Pancreas (tissue), 10 donors: Measurements from ENCODE around the gene ZDHHC24. TPM values are rescaled to one million over a fixed set of nuclear protein-coding genes. Genes with fewer than 3 reads are reported as not detected.
A peak's percentile ranks its signal among the peaks of the same experiment; 100 is the strongest.
"Not testable (repeated sequence)": the region's sequence is repeated elsewhere in the genome, so short reads cannot be mapped to it uniquely, and the experiment has no call there.

ENCODE experiments used
- ATAC-seq, 4 donors: fragments of 200-7000 bp; cut with Tn5 transposase; one replicate each; pipeline versions ENCODE4 v1.8.0 to v1.9.1; 2020; ENCODE audit warnings: mild to moderate bottlenecking in 4 of 4, moderate library complexity in 4 of 4
- DNase-seq, 6 donors: peaks; one replicate each; pipeline ENCODE4 v3.0.0-alpha.2; 2020
- FAIRE-seq: peaks from 2 replicates; lab custom pipeline; 2012; peaks lifted over from hg19 to GRCh38; lab: Jason Lieb, UNC
- H3K27ac ChIP-seq, 4 donors: fragments of 200-600 bp; sonication (generic); 1 replicate in 3 of 4; 2 replicates in 1 of 4; pipeline versions ENCODE4 v1.5.0 to v1.8.0; 2020
- H3K27me3 ChIP-seq, 4 donors: fragments of 200-600 bp; one replicate each; pipeline ENCODE4 v1.8.0; 2021
- H3K36me3 ChIP-seq, 3 donors: fragments of 200-600 bp; sonication (generic) in 1 of 3; one replicate each; pipeline versions ENCODE4 v1.5.0 to v1.8.0; 2020 to 2021
- H3K4me1 ChIP-seq, 3 donors: fragments of 200-600 bp; one replicate each; pipeline ENCODE4 v1.8.0; 2021
- H3K4me3 ChIP-seq, 4 donors: fragments of 200-600 bp; sonication (generic) in 2 of 4; one replicate each; pipeline versions ENCODE4 v1.5.0 to v1.8.0; 2020 to 2021
- H3K9me3 ChIP-seq, 4 donors: fragments of 200-600 bp; one replicate each; pipeline ENCODE4 v1.8.0; 2021
- WGBS, 2 donors: extraction: QIAGEN DNeasy Blood & Tissue Kit; methylation state at CpG; one replicate each; pipeline ENCODE4 v1.1.7; 2013; 5-methylcytosine and 5-hydroxymethylcytosine counted together
- intact Hi-C, 3 donors: fragments of 100-400 bp; cut with DNase I; formaldehyde crosslinking; loops; one replicate each; pipeline versions ENCODE4 v1.11.1 to v1.14.2; 2022
- polyA plus RNA-seq, 2 donors: library from polyadenylated mRNA; stranded (reverse); fragments of 200-250 nt; gene quantifications; one replicate each; pipeline ENCODE4 v1.2.3, GENCODE V29; 2013
- total RNA-seq, 6 donors: library from RNA; stranded (reverse); fragmentation: NEBNext Ultra II Directional in 4 of 6; extraction: Animal tissue kit (Norgen Biotek cat#: 25700) in 4 of 6; gene quantifications; one replicate each; pipeline versions ENCODE4 v1.2.1 to v1.2.4, GENCODE V29; 2021 to 2023
- TF ChIP-seq, protein P1 (sequence below), 4 donors: fragments of 200-600 bp; sonication (generic) in 3 of 4; IDR thresholded peaks; one replicate each; pipeline versions ENCODE4 v1.5.0 to v1.8.0; 2021; ENCODE audit warnings: antibody characterized with exemption in 4 of 4
- donor health status: healthy with polysubstance abuse.
- donor health status: DM: no; HTN: no; CAD: no; lungs with moderate emphysema.
- donor health status: DM: no; HTN: no; CAD: no.
- donor health status: control.
- donor health status: control.
- donor health status: Bipolar disorder and iron deficiency.
- donor health status: DM: yes; HTN: yes; CAD: no.
- donor health status: DM: no; HTN: no; CAD: no.
- donor health status: DM: no; HTN: no; CAD: no.
- donor health status: DM: yes; HTN: yes; CAD: no.

ZDHHC24 gene
- total and polyA plus RNA-seq, 8 donors, result 7.0 to 11.4 (median 7.9) TPM

DNA sequence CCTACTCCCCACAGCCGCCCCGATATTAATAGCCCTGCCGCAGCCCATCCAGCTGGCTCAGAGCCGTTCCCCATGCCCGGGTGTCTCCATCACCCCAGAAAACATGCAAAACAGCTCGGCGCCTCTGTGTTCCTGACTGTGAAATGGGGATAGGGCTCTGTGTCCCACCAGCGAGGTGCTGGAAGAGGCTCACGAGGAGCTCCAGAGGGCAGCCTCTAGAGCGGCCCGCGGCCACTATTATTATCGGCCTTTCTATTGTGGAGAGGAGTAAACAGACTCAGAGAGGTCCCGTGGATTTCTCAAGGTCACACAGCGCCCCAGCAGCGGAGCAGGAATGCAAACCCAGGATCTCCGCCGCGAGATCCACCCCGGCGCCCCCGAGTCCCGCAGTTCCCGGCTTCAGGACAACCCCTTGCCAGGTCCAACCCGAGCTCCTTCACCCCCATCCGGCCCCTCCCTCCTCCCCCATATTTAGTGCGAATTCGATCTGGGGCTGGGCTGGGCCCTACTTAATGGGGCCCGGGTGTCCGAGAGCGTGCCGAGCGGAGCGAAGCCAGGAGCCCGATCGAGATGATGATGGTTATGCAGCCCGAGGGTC, 619 bp upstream of the ZDHHC24 start, which contains the start of gene ACTN3:
ACTN3 (plus strand) TSS at position 536 of the 598 bp plus-strand sequence; CDS start at position 571, 35 bp downstream.
- no peaks in the 10 kb centered on the region for H3K36me3 ChIP-seq
- no peaks in the 10 kb centered on the region for H3K27me3 ChIP-seq
- no peak for FAIRE-seq
- H3K4me1 ChIP-seq, result peaks cover 0 to 15% (median 0%) of the 10 kb centered on the region in 3 donors
- TF ChIP-seq, protein P1, sequence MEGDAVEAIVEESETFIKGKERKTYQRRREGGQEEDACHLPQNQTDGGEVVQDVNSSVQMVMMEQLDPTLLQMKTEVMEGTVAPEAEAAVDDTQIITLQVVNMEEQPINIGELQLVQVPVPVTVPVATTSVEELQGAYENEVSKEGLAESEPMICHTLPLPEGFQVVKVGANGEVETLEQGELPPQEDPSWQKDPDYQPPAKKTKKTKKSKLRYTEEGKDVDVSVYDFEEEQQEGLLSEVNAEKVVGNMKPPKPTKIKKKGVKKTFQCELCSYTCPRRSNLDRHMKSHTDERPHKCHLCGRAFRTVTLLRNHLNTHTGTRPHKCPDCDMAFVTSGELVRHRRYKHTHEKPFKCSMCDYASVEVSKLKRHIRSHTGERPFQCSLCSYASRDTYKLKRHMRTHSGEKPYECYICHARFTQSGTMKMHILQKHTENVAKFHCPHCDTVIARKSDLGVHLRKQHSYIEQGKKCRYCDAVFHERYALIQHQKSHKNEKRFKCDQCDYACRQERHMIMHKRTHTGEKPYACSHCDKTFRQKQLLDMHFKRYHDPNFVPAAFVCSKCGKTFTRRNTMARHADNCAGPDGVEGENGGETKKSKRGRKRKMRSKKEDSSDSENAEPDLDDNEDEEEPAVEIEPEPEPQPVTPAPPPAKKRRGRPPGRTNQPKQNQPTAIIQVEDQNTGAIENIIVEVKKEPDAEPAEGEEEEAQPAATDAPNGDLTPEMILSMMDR (IDR thresholded peaks at IDR 0.05), result no peak
- peak within 1 kb of the TSS; percentile 82 to 94 (median 90) for H3K4me3 ChIP-seq
- peak within 1 kb of the TSS; percentile 33 to 83 (median 54) for H3K27ac ChIP-seq
- H3K9me3 ChIP-seq, result no peaks in the 10 kb centered on the region
- peak in 4 of 6 donors; percentile 22 to 76 (median 44) for DNase-seq
- peak in 1 of 4 donors; percentile 0 for ATAC-seq
- intact Hi-C loops, result no loop called here
- 7% methylated on average over 37 of the region's 37 CpGs for WGBS, 2 donors

DNA sequence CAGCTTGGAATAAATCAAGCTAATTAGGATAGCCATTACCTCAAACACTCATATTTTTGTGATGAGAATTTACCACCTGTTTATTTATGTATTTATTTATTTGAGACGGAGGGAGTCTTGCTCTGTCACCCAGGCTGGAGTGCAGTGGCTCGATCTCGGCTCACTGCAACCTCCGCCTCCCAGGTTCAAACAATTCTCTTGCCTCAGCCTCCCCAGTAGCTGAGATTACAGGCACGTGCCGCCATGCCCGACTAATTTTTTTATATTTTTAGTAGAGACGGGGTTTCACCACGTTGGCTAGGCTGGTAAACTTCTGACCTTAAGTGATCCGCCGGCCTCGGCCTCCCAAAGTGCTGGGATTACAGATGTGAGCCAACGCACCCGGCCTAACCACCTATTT, 896 bp downstream of the ZDHHC24 start:
- Histone ChIP-seq H3K4me1 (peaks cover 0 to 15% (median 0%) of the 10 kb centered on the region in 3 donors), H3K4me3 (peak overlapping the region in 3 of 4 donors; percentile 88 to 94 (median 91))
- ATAC-seq, H3K27ac ChIP-seq, intact Hi-C loops, H3K9me3 ChIP-seq, FAIRE-seq, H3K36me3 ChIP-seq, H3K27me3 ChIP-seq: not testable (repeated sequence)
- 43 to 50% methylated on average over 14 of the region's 14 CpGs for WGBS, 2 donors
- DNase-seq, result peak in 1 of 6 donors; percentile 13

DNA sequence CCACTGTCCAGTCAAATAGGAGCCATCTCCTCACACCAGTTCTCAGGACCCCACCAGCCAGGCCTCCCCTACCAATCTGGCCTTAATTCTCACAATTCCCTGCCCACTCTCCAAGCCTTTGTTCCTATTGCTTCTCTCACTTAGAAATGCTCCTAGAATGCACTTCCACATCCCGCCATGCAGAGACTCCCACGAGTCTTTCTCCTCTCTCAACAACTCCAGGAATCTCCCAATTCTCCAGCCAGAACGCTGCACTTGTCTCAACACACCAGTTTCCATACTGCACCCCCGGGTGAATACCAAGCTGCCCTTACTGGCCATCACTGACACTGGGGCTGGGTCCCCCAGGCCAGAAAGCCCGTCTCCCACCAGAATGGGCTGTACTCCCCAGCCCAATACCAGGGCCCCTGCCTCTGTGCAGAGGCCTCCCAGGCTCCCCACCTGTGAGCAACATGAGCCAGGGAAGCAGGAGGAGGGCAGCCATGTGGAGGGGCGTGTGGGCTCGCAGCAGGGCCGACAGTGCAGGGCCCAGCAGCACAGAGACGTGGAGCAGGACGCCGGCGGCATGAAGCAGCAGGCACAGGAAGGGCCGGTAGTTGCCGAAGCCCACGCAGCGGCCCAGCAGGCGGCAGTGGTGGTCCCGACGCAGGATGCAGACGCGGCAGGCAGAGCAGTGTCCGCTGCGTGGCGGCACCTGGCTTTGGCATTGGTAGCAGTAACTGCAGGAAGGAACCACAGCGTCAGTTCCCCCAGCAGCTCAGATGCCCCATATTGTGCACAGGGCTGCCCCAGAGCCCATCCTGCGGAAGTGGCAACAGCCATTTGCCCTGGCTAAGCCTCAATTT, 2.4 kb downstream of the ZDHHC24 start:
- H3K27me3 ChIP-seq, result no peaks in the 10 kb centered on the region
- ATAC-seq (no peak), DNase-seq (peak in 1 of 6 donors; percentile 74), FAIRE-seq (no peak)
- TF ChIP-seq, protein P1 (IDR thresholded peaks at IDR 0.05), result no peak
- WGBS, 2 donors, result 76 to 79% methylated on average over 26 of the region's 26 CpGs
- H3K36me3 ChIP-seq, result peaks cover 0 to 5% (median 0%) of the 10 kb centered on the region in 3 donors
- no peak overlapping the region for H3K27ac ChIP-seq
- intact Hi-C loops, result no loop called here
- peaks cover 0 to 15% (median 0%) of the 10 kb centered on the region in 3 donors for H3K4me1 ChIP-seq
- no peaks in the 10 kb centered on the region for H3K9me3 ChIP-seq
- H3K4me3 ChIP-seq, result no peak overlapping the region

DNA sequence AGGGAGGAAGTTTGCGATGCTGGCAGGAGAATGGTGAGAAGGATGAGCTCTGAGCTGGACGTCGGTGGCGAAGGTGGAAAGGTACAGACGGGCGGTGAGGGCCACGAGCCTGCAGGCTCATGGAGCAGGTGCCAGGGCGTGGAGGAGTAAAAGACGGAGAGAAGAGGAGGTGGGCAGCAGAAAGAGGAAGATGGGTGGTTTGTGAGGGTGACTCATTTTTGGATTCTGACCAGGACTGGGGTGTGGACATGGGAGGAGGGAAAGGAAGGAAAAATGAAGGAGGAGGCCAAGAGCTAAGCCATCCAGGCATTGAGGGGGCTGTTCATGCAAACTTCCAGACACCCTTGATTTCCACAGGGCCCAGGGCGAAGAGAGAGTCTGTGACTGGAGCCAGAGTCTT, 3.5 kb downstream of the ZDHHC24 start:
- intact Hi-C loops, result no loop called here
- Histone ChIP-seq H3K4me3 (no peak overlapping the region), H3K27ac (no peak overlapping the region), H3K27me3 (no peaks in the 10 kb centered on the region), H3K36me3 (peaks cover 0 to 5% (median 0%) of the 10 kb centered on the region in 3 donors), H3K9me3 (no peaks in the 10 kb centered on the region), H3K4me1 (peaks cover 0 to 15% (median 0%) of the 10 kb centered on the region in 3 donors)
- ATAC-seq, result no peak
- peak in 1 of 6 donors; percentile 28 for DNase-seq
- no peak for FAIRE-seq
- WGBS, 2 donors, result 86 to 90% methylated on average over 10 of the region's 10 CpGs
- TF ChIP-seq, protein P1 (IDR thresholded peaks at IDR 0.05), result no peak

DNA sequence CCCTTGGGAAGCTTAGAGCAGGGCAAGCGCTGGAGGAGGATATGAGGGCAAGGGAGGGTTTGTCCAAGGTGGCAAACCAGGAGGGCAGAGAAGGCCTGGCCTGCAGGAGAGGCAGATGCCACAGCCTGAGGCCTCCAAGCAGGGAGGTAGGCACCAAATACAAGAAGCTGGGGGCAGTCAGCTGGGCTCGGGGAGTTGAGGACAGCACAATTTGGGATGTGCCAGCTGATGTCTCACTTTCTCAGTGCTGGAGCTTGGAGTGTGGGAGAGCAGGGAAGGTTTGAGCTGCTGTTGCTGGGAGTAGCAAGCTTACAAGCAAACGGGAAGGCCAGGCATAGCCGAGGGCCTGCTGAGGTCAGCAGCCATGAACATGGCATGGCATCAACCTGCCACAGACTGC, 4.0 kb downstream of the ZDHHC24 start:
- Histone ChIP-seq H3K36me3 (peaks cover 0 to 5% (median 0%) of the 10 kb centered on the region in 3 donors), H3K27me3 (no peaks in the 10 kb centered on the region), H3K4me3 (no peak overlapping the region), H3K4me1 (peaks cover 0 to 15% (median 0%) of the 10 kb centered on the region in 3 donors), H3K27ac (no peak overlapping the region), H3K9me3 (no peaks in the 10 kb centered on the region)
- 82 to 83% methylated on average over 4 of the region's 4 CpGs for WGBS, 2 donors
- TF ChIP-seq, protein P1 (IDR thresholded peaks at IDR 0.05), result no peak
- intact Hi-C loops, result no loop called here
- peak in 1 of 6 donors; percentile 30 for DNase-seq
- ATAC-seq, result no peak
- FAIRE-seq, result no peak

DNA sequence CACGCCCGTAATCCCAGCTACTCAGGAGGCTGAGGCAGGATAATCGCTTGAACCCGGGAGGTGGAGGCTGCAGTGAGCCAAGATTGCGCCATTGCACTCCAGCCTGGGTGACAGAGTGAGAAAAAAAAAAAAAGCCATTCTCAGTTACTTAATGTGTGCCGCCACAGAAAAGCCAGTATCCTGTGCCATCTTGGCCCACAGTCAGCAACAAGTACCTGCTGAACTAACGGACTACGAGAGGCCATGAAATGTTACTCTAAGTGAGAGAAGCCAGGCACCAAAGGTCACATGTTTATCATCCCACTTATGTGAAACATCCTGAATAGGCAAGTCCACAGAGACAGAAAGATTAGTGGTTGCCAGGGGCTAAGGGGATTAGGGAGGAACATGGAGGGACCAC, 5.2 kb downstream of the ZDHHC24 start:
- WGBS, 2 donors, result 82 to 90% methylated on average over 6 to 8 of the region's 8 CpGs
- H3K36me3 ChIP-seq, H3K27ac ChIP-seq, ATAC-seq, intact Hi-C loops, H3K4me3 ChIP-seq, H3K27me3 ChIP-seq, H3K9me3 ChIP-seq, FAIRE-seq: not testable (repeated sequence)
- peaks cover 0 to 15% (median 0%) of the 10 kb centered on the region in 3 donors for H3K4me1 ChIP-seq
- DNase-seq, result peak in 1 of 6 donors; percentile 4
